WTC11 (cell line): Measurements from ENCODE around the gene ENTHD1. TPM values are rescaled to one million over a fixed set of nuclear protein-coding genes. Genes with fewer than 3 reads are reported as not detected.
"Not testable (repeated sequence)": the region's sequence is repeated elsewhere in the genome, so short reads cannot be mapped to it uniquely, and the experiment has no call there.

Source experiments
- ATAC-seq: fragments of 200-7000 bp; cut with Tn5 transposase; 2 replicates; pipeline ENCODE4 v1.10.0; 2021; ENCODE audit warnings: mild to moderate bottlenecking, moderate library complexity
- CTCF ChIA-PET: fragments of 300-600 bp; sonication (Branson Sonifier 250); formaldehyde crosslinking; loops from one replicate; lab custom pipeline; 2021; ENCODE audit warnings: antibody characterized with exemption; lab: Charles Lee
- POLR2A ChIA-PET: fragments of 350-600 bp; sonication (Branson Sonifier 250); formaldehyde crosslinking; loops from one replicate; lab custom pipeline; 2021; ENCODE audit warnings: antibody characterized with exemption; lab: Charles Lee
- DNase-seq: peaks from one replicate; pipeline ENCODE4 v3.0.0; 2021; ENCODE audit warnings: low spot score
- H3K27ac Mint-ChIP-seq: 2 replicates; pipeline ENCODE4 v1.8.0; 2021; ENCODE audit warnings: mixed read lengths
- H3K27me3 Mint-ChIP-seq: 2 replicates; pipeline ENCODE4 v1.8.0; 2021; ENCODE audit warnings: low read depth, mild to moderate bottlenecking, moderate library complexity, mixed read lengths
- H3K36me3 Mint-ChIP-seq: 2 replicates; pipeline ENCODE4 v1.8.0; 2021; ENCODE audit warnings: mixed read lengths
- H3K4me1 Mint-ChIP-seq: 2 replicates; pipeline ENCODE4 v1.8.0; 2022; ENCODE audit warnings: mixed read lengths
- H3K4me3 Mint-ChIP-seq: 2 replicates; pipeline ENCODE4 v1.8.0; 2021; ENCODE audit warnings: mild to moderate bottlenecking, moderate library complexity, mixed read lengths
- H3K9me3 Mint-ChIP-seq: 2 replicates; pipeline ENCODE4 v1.8.0; 2021; ENCODE audit warnings: mixed read lengths
- AFF4 ChIP-seq: sonication (generic); formaldehyde crosslinking; IDR thresholded peaks from 2 replicates; pipeline ENCODE4 v1.8.1; 2023; ENCODE audit warnings: mild to moderate bottlenecking, missing genetic modification reagents, borderline replicate concordance
- AR ChIP-seq: fragments of 250-450 bp; sonication (Bioruptor Pico); IDR thresholded peaks from 2 replicates; pipeline ENCODE4 v1.9.0; 2021; ENCODE audit warnings: mild to moderate bottlenecking
- ATF2 ChIP-seq: sonication (generic); formaldehyde crosslinking; IDR thresholded peaks from 2 replicates; pipeline ENCODE4 v1.8.1; 2022; ENCODE audit warnings: low read depth, missing genetic modification reagents, borderline replicate concordance
- CBFB ChIP-seq: sonication (generic); formaldehyde crosslinking; IDR thresholded peaks from 2 replicates; pipeline ENCODE4 v1.8.1; 2022; ENCODE audit warnings: mild to moderate bottlenecking, low read depth, missing genetic modification reagents
- CREB1 ChIP-seq: sonication (generic); formaldehyde crosslinking; IDR thresholded peaks from 2 replicates; pipeline ENCODE4 v1.8.0; 2023; ENCODE audit warnings: mild to moderate bottlenecking, missing genetic modification reagents
- CREM ChIP-seq: sonication (generic); formaldehyde crosslinking; IDR thresholded peaks from 2 replicates; pipeline ENCODE4 v1.8.1; 2022; ENCODE audit warnings: mild to moderate bottlenecking, missing genetic modification reagents, moderate library complexity
- HMGA2 ChIP-seq: fragments of 250-450 bp; sonication (Bioruptor Pico); IDR thresholded peaks from 2 replicates; pipeline ENCODE4 v1.4.0; 2021; ENCODE audit warnings: mild to moderate bottlenecking, moderate library complexity
- JUN ChIP-seq: sonication (generic); formaldehyde crosslinking; IDR thresholded peaks from 2 replicates; pipeline ENCODE4 v1.8.0; 2023; ENCODE audit warnings: mild to moderate bottlenecking, missing genetic modification reagents
- MXD4 ChIP-seq: fragments of 250-450 bp; sonication (Bioruptor Pico); IDR thresholded peaks from 2 replicates; pipeline ENCODE4 v1.8.0; 2021; ENCODE audit warnings: mild to moderate bottlenecking, moderate library complexity, borderline replicate concordance
- NFE2L1 ChIP-seq: sonication (generic); formaldehyde crosslinking; IDR thresholded peaks from 2 replicates; pipeline ENCODE4 v1.8.1; 2023; ENCODE audit warnings: missing genetic modification reagents
- NR2C2 ChIP-seq: sonication (generic); formaldehyde crosslinking; IDR thresholded peaks from 2 replicates; pipeline ENCODE4 v1.8.0; 2022; ENCODE audit warnings: mild to moderate bottlenecking, missing genetic modification reagents
- SOX15 ChIP-seq: fragments of 250-450 bp; sonication (Bioruptor Pico); IDR thresholded peaks from 2 replicates; pipeline ENCODE4 v1.9.0; 2021; ENCODE audit warnings: mild to moderate bottlenecking
- ZNF423 ChIP-seq: fragments of 250-450 bp; sonication (Bioruptor Pico); IDR thresholded peaks from 2 replicates; pipeline ENCODE4 v2.1.2; 2022; ENCODE audit warnings: mild to moderate bottlenecking, moderate library complexity
- total RNA-seq: library from RNA; stranded (reverse); gene quantifications from 3 replicates; pipeline ENCODE4 v1.2.3, GENCODE V29; 2021

The ENTHD1 gene
- total RNA-seq, 1 experiment from 2014 or later, result not detected

GRCh38 chr22:39877079-39877845 lies 16.3 kb downstream of the ENTHD1 start:
- ATAC-seq (no peak), DNase-seq (no peak)
- no peak overlapping the region for H3K4me3 Mint-ChIP-seq
- H3K27ac Mint-ChIP-seq, result no peak overlapping the region
- no peak for TF ChIP-seq AR (CRISPR knock-in tag)
- H3K36me3 Mint-ChIP-seq, result no peaks in the 10 kb centered on the region
- no peaks in the 10 kb centered on the region for H3K9me3 Mint-ChIP-seq
- CTCF ChIA-PET, result no interaction called here
- POLR2A ChIA-PET, result no interaction called here
- no peaks in the 10 kb centered on the region; the same call in none of the 2 replicates for H3K27me3 Mint-ChIP-seq
- no peaks in the 10 kb centered on the region for H3K4me1 Mint-ChIP-seq

- H3K36me3 Mint-ChIP-seq, ATAC-seq, H3K4me3 Mint-ChIP-seq, POLR2A ChIA-PET, DNase-seq, H3K4me1 Mint-ChIP-seq, H3K27ac Mint-ChIP-seq, CTCF ChIA-PET, H3K27me3 Mint-ChIP-seq, H3K9me3 Mint-ChIP-seq: not testable (repeated sequence)
Observed at GRCh38 chr22:39875176-39875885, 18.2 kb downstream of the ENTHD1 start.

GRCh38 chr22:39873965-39874364 lies 19.6 kb downstream of the ENTHD1 start:
- H3K36me3 Mint-ChIP-seq, result no peaks in the 10 kb centered on the region
- peaks cover 3% of the 10 kb centered on the region; the same call in 1 of the 2 replicates for H3K9me3 Mint-ChIP-seq
- POLR2A ChIA-PET, result no interaction called here
- H3K4me3 Mint-ChIP-seq, result no peak overlapping the region
- DNase-seq (no peak), ATAC-seq (no peak)
- no peak for TF ChIP-seq ZNF423
- no peaks in the 10 kb centered on the region for H3K4me1 Mint-ChIP-seq
- CTCF ChIA-PET, result no interaction called here
- H3K27me3 Mint-ChIP-seq, result no peaks in the 10 kb centered on the region; the same call in none of the 2 replicates
- no peak overlapping the region for H3K27ac Mint-ChIP-seq

GRCh38 chr22:39872548-39872947 lies 21.0 kb downstream of the ENTHD1 start:
- POLR2A ChIA-PET, result no interaction called here
- H3K4me3 Mint-ChIP-seq, result no peak overlapping the region

More at GRCh38 chr22:39872548-39872947, 21.0 kb downstream of the ENTHD1 start:
- Mint-ChIP-seq H3K27me3 (no peaks in the 10 kb centered on the region; the same call in 1 of the 2 replicates), H3K9me3 (peaks cover 5% of the 10 kb centered on the region; the same call in 1 of the 2 replicates), H3K36me3 (no peaks in the 10 kb centered on the region), H3K4me1 (no peaks in the 10 kb centered on the region), H3K27ac (no peak overlapping the region)
- DNase-seq, result no peak
- CTCF ChIA-PET, result interaction anchor here (0.7 kb wide), 1 partner anchor 298 kb away, joined by 5 read pairs; no protein-coding TSS in a partner anchor
- TF ChIP-seq JUN (CRISPR knock-in tag) (no peak), NFE2L1 (no peak), CBFB (no peak), NR2C2 (CRISPR knock-in tag) (no peak), MXD4 (CRISPR knock-in tag) (no peak), HMGA2 (CRISPR knock-in tag) (no peak), CREB1 (CRISPR knock-in tag) (no peak), SOX15 (CRISPR knock-in tag) (no peak), CREM (CRISPR knock-in tag) (no peak), ATF2 (CRISPR knock-in tag) (no peak), AFF4 (no peak)
- ATAC-seq, result no peak
